IMR-90 (cell line): ENCODE results near the gene PCGF3. TPM values are rescaled to one million over a fixed set of nuclear protein-coding genes. Genes with fewer than 3 reads are reported as not detected.

ENCODE experiments used
- ATAC-seq: fragments of 200-7000 bp; cut with Tn5 transposase; 2 replicates; pipeline ENCODE4 v1.9.1; 2020; ENCODE audit warnings: low read depth, mild to moderate bottlenecking, moderate library complexity
- BruUV-seq: library from RNA; stranded (reverse); fragments of 400-500 nt; replicated peaks from 2 replicates; lab custom pipeline; 2021; lab: Mats Ljungman, UMichigan
- CTCF ChIA-PET: fragments of 300-600 bp; formaldehyde crosslinking; extraction: SDS; loops from one replicate; lab custom pipeline; 2021; ENCODE audit warnings: antibody characterized with exemption; lab: Yijun Ruan, JAX
- POLR2A ChIA-PET: fragments of 300-600 bp; sonication (Branson Sonifier 250); formaldehyde crosslinking; loops from one replicate; lab custom pipeline; 2022; ENCODE audit warnings: antibody characterized with exemption; ENCODE audit not compliant: unreplicated experiment; lab: Charles Lee
- DNase-seq: peaks from one replicate; pipeline ENCODE4 v3.0.0; 2013
- H2AFZ ChIP-seq: replicated peaks from 2 replicates; pipeline ENCODE3; 2013; ENCODE audit warnings: low read length, mild to moderate bottlenecking; ENCODE audit not compliant: poor library complexity
- H2AK5ac ChIP-seq: 2 replicates; pipeline ENCODE4 v1.6.1; 2013; ENCODE audit warnings: low read depth, low read length, inconsistent platforms
- H2AK9ac ChIP-seq: replicated peaks from 2 replicates; pipeline ENCODE3; 2013; ENCODE audit warnings: mild to moderate bottlenecking, low read depth, low read length, moderate library complexity; ENCODE audit not compliant: poor library complexity
- H2BK120ac ChIP-seq: 2 replicates; pipeline ENCODE4 v1.6.1; 2013; ENCODE audit warnings: low read depth, low read length, inconsistent platforms
- H2BK15ac ChIP-seq: 3 replicates; pipeline ENCODE4 v1.6.1; 2013; ENCODE audit warnings: low read depth, low read length, inconsistent platforms
- H2BK20ac ChIP-seq: 2 replicates; pipeline ENCODE4 v1.6.1; 2013; ENCODE audit warnings: low read depth, mild to moderate bottlenecking, inconsistent platforms, low read length, moderate library complexity
- H2BK5ac ChIP-seq: 2 replicates; pipeline ENCODE4 v1.6.1; 2013; ENCODE audit warnings: mild to moderate bottlenecking, low read depth, low read length, inconsistent platforms; ENCODE audit not compliant: poor library complexity, severe bottlenecking
- H3K14ac ChIP-seq: replicated peaks from 2 replicates; pipeline ENCODE4 v1.6.1; 2013; ENCODE audit warnings: low read depth, low read length, inconsistent platforms
- H3K18ac ChIP-seq: 2 replicates; pipeline ENCODE4 v1.6.1; 2013; ENCODE audit warnings: low read depth, low read length, control low read depth
- H3K23ac ChIP-seq: 2 replicates; pipeline ENCODE4 v1.6.1; 2013; ENCODE audit warnings: low read depth, low read length, inconsistent platforms
- H3K27ac ChIP-seq: 2 replicates; pipeline ENCODE4 v1.5.1; 2013; ENCODE audit warnings: mild to moderate bottlenecking, control low read depth, low read length; ENCODE audit not compliant: insufficient read depth
- H3K27me3 ChIP-seq: 2 replicates; pipeline ENCODE4 v1.6.1; 2013; ENCODE audit warnings: low read length; ENCODE audit not compliant: control insufficient read depth, insufficient read depth
- H3K36me3 ChIP-seq: 2 replicates; pipeline ENCODE4 v1.6.1; 2013; ENCODE audit warnings: low read length, mixed read lengths; ENCODE audit not compliant: control insufficient read depth, insufficient read depth
- H3K4ac ChIP-seq: 2 replicates; pipeline ENCODE4 v1.6.1; 2013; ENCODE audit warnings: low read depth, low read length, inconsistent platforms
- H3K4me1 ChIP-seq: 2 replicates; pipeline ENCODE4 v1.6.1; 2013; ENCODE audit warnings: low read length, mixed read lengths; ENCODE audit not compliant: control insufficient read depth, insufficient read depth
- H3K4me2 ChIP-seq: 2 replicates; pipeline ENCODE4 v1.6.1; 2013; ENCODE audit warnings: low read depth, mild to moderate bottlenecking, control low read depth, low read length, moderate library complexity
- H3K4me3 ChIP-seq: 2 replicates; pipeline ENCODE4 v1.5.1; 2013; ENCODE audit warnings: low read depth, mild to moderate bottlenecking, control low read depth, low read length, moderate library complexity; ENCODE audit not compliant: insufficient read depth
- H3K56ac ChIP-seq: 2 replicates; pipeline ENCODE4 v1.6.1; 2013; ENCODE audit warnings: low read length, inconsistent platforms; ENCODE audit not compliant: insufficient read depth; ENCODE audit errors: extremely low read depth
- H3K79me1 ChIP-seq, 2 experiments: 2 replicates each; pipeline ENCODE4 v1.6.1; 2013; ENCODE audit warnings: low read length in 2 of 2, inconsistent platforms in 1 of 2, low read depth in 1 of 2
- H3K9ac ChIP-seq: 2 replicates; pipeline ENCODE4 v1.6.1; 2013; ENCODE audit warnings: low read depth, low read length, control low read depth
- H3K9me1 ChIP-seq: 2 replicates; pipeline ENCODE4 v1.6.1; 2013; ENCODE audit warnings: low read length, inconsistent platforms; ENCODE audit not compliant: insufficient read depth
- H3K9me3 ChIP-seq: 2 replicates; pipeline ENCODE4 v1.6.1; 2013; ENCODE audit warnings: low read length; ENCODE audit not compliant: control insufficient read depth, insufficient read depth
- H4K20me1 ChIP-seq: 2 replicates; pipeline ENCODE4 v1.6.1; 2013; ENCODE audit warnings: low read length, inconsistent platforms; ENCODE audit not compliant: insufficient read depth
- H4K5ac ChIP-seq: 2 replicates; pipeline ENCODE4 v1.6.1; 2013; ENCODE audit warnings: mild to moderate bottlenecking, low read depth, low read length, control low read depth
- H4K8ac ChIP-seq, 2 experiments: 2 replicates each; pipeline ENCODE4 v1.6.1; 2013; ENCODE audit warnings: low read depth in 2 of 2, low read length in 2 of 2, control low read depth in 1 of 2, inconsistent platforms in 1 of 2
- H4K91ac ChIP-seq: 2 replicates; pipeline ENCODE4 v1.6.1; 2013; ENCODE audit warnings: low read depth, low read length, inconsistent platforms; ENCODE audit not compliant: insufficient read depth
- BHLHE40 ChIP-seq: fragments of 150-350 bp; IDR thresholded peaks from 2 replicates; pipeline ENCODE4 v1.6.1; 2016; ENCODE audit warnings: mild to moderate bottlenecking, low read depth, low read length
- CHD1 ChIP-seq: IDR thresholded peaks from 2 replicates; pipeline ENCODE4 v1.6.1; 2012; ENCODE audit warnings: low read depth, low read length, improper control_type of control experiment
- FOS ChIP-seq: fragments of 150-350 bp; IDR thresholded peaks from 2 replicates; pipeline ENCODE4 v1.6.1; 2016; ENCODE audit warnings: low read depth, low read length
- MAZ ChIP-seq: IDR thresholded peaks from 2 replicates; pipeline ENCODE4 v1.6.1; 2012; ENCODE audit warnings: low read depth, mild to moderate bottlenecking, low read length, improper control_type of control experiment, moderate library complexity, borderline replicate concordance
- NFE2L2 ChIP-seq: fragments of 150-350 bp; IDR thresholded peaks from 2 replicates; pipeline ENCODE4 v1.6.1; 2016; ENCODE audit warnings: low read depth, mild to moderate bottlenecking, low read length
- RCOR1 ChIP-seq: IDR thresholded peaks from 2 replicates; pipeline ENCODE4 v1.6.1; 2012; ENCODE audit warnings: mild to moderate bottlenecking, low read length, improper control_type of control experiment; ENCODE audit not compliant: insufficient replicate concordance
- RFX5 ChIP-seq: IDR thresholded peaks from 2 replicates; pipeline ENCODE4 v1.8.0; 2012; ENCODE audit warnings: low read depth, mild to moderate bottlenecking, low read length, moderate library complexity
- SMC3 ChIP-seq: fragments of 150-350 bp; IDR thresholded peaks from 2 replicates; pipeline ENCODE4 v1.6.1; 2016; ENCODE audit warnings: low read depth, mild to moderate bottlenecking, antibody characterized with exemption, low read length, moderate library complexity
- WGBS, 2 experiments: methylation state at CpG; one replicate each; pipeline versions ENCODE4 v1.1.5 to v1.1.7; 2013; ENCODE audit warnings: missing lambda C conversion rate in 2 of 2; ENCODE audit not compliant: insufficient read length in 1 of 2; ENCODE audit errors: extremely low coverage in 2 of 2; 5-methylcytosine and 5-hydroxymethylcytosine counted together
- dilution Hi-C: fragments of 300-500 bp; cut with HindIII; formaldehyde crosslinking; loops from one replicate; pipeline ENCODE4 v1.14.3; 2018; ENCODE audit warnings: low sequenced_read_pairs; ENCODE audit not compliant: unreplicated experiment
- in situ Hi-C: fragments of 300-500 bp; cut with MboI; formaldehyde crosslinking; loops from 3 replicates; pipeline ENCODE4 v1.14.3; 2019; ENCODE audit warnings: low sequenced_read_pairs, inconsistent platforms, mixed read lengths
- intact Hi-C: fragments of 100-400 bp; cut with micrococcal nuclease; formaldehyde crosslinking; loops from 2 replicates; pipeline ENCODE4 v1.10.0; 2022
- polyA plus RNA-seq, 3 experiments: library from polyadenylated mRNA; depleted of rRNA; stranded (reverse); fragments of >200 nt; gene quantifications; 2 replicates each; pipeline ENCODE4 v1.2.3, GENCODE V29; 2012; ENCODE audit warnings: low replicate concordance in 1 of 3
- total RNA-seq: library from RNA; depleted of rRNA; stranded (reverse); fragments of >200 nt; gene quantifications from 2 replicates; pipeline ENCODE4 v1.2.3, GENCODE V29; 2012
- TF ChIP-seq, protein P1 (sequence below): fragments of 150-350 bp; IDR thresholded peaks from 2 replicates; pipeline ENCODE4 v1.6.1; 2016; ENCODE audit warnings: low read depth, mild to moderate bottlenecking, low read length, moderate library complexity, borderline replicate concordance
- TF ChIP-seq, protein P2 (sequence below): fragments of 150-350 bp; IDR thresholded peaks from 2 replicates; pipeline ENCODE4 v1.6.1; 2017; ENCODE audit warnings: mild to moderate bottlenecking, antibody characterized with exemption, low read length, low read depth

PCGF3 gene
- total and polyA plus RNA-seq, 2 of the 4 experiments (the other 2 are of a cell fraction): 40.0 to 55.3 TPM

DNA sequence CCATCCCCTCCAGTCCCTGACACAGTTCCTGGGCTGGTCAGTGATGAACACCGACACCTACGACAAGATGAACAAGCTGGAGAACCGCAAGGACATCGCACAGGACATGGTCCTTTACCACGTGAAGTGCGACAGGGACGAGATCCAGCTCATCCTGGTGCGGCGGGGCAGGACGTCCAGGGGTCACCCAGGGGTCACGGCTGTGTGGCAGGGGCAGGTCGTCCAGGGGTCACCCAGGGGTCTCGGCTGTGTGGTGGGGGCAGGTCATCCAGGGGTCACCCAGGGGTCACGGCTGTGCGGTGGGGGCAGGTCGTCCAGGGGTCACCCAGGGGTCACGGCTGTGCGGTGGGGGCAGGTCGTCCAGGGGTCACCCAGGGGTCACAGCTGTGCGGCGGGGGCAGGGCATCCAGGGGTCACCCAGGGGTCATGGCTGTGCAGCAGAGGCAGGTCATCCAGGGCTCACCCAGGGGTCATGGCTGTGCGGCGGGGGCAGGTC lies 48.2 kb upstream of the PCGF3 start:
- Histone ChIP-seq H3K56ac (no peak overlapping the region), H2BK15ac (no peak overlapping the region), H2BK5ac (no peak overlapping the region), H3K9me3 (peaks cover 18% of the 10 kb centered on the region), H2BK120ac (no peak overlapping the region), H3K23ac (no peak overlapping the region), H4K91ac (no peak overlapping the region), H2BK20ac (no peak overlapping the region), H4K8ac (no peak overlapping the region), H4K20me1 (no peaks in the 10 kb centered on the region), H3K4me2 (no peak overlapping the region), H2AK9ac (no peak overlapping the region), H3K79me1 (no peaks in the 10 kb centered on the region), H3K9me1 (no peaks in the 10 kb centered on the region), H4K5ac (no peak overlapping the region), H3K9ac (no peak overlapping the region), H2AK5ac (no peak overlapping the region), H3K36me3 (no peaks in the 10 kb centered on the region), H3K4ac (no peak overlapping the region), H3K27me3 (peaks cover under 1% of the 10 kb centered on the region; the same call in 1 of the 2 replicates), H2AFZ (no peak overlapping the region), H3K4me1 (no peaks in the 10 kb centered on the region), H3K14ac (no peak overlapping the region), H3K27ac (no peak overlapping the region), H3K18ac (no peak overlapping the region), H3K4me3 (no peak overlapping the region)
- no TSS peak for BruUV-seq
- ChIA-PET CTCF (no interaction called here), POLR2A (no interaction called here)
- 85% methylated on average over 20 of the region's 23 CpGs; no CpG with 5 or more reads in 1 of the 2 experiments for WGBS, 2 experiments
- no peak for DNase-seq
- intact Hi-C loops: no loop called here
- ATAC-seq: no peak
- in situ Hi-C loops: no loop called here
- TF ChIP-seq RFX5 (no peak), CHD1 (no peak), RCOR1 (no peak), BHLHE40 (no peak), NFE2L2 (no peak), SMC3 (no peak), MAZ (no peak), FOS (no peak)
- TF ChIP-seq, protein P1, sequence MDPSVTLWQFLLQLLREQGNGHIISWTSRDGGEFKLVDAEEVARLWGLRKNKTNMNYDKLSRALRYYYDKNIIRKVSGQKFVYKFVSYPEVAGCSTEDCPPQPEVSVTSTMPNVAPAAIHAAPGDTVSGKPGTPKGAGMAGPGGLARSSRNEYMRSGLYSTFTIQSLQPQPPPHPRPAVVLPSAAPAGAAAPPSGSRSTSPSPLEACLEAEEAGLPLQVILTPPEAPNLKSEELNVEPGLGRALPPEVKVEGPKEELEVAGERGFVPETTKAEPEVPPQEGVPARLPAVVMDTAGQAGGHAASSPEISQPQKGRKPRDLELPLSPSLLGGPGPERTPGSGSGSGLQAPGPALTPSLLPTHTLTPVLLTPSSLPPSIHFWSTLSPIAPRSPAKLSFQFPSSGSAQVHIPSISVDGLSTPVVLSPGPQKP: no peak
- TF ChIP-seq, protein P2, sequence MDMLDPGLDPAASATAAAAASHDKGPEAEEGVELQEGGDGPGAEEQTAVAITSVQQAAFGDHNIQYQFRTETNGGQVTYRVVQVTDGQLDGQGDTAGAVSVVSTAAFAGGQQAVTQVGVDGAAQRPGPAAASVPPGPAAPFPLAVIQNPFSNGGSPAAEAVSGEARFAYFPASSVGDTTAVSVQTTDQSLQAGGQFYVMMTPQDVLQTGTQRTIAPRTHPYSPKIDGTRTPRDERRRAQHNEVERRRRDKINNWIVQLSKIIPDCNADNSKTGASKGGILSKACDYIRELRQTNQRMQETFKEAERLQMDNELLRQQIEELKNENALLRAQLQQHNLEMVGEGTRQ: no peak
- dilution Hi-C loops: no loop called here
